ENCODE data around the gene MYO18B.

DNA sequence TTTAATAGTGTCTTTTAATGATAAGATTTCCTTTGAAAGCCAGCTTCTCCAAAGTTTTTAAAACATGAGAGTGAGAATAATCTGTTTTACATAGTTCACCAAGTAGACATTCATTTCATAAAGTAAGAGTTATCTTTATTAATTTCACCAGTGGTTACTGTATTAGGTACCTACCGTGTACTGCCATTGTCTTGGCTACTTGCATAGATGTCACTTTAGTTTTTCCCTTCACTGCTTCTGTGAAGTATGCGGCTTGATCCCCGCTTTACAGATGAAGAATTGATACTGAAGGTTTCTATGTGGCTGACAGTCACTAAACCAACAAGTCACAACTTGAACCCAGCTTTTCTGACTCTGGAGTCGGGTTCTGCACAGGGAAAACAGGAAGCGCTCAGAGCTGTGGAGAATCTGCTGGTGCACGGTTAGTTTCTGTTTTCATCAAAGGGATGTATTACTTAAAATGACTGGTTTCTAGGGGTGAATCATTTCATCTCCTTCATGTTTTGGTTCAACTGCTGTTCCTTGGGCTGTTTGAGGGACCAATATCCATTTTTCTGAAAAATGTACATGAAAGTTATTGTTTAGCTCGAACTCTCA lies 39.3 kb upstream of the MYO18B start:
- no peak for TF ChIP-seq CTCF (conservative IDR thresholded peaks at IDR 0.05 in 1 of 2, IDR thresholded peaks at IDR 0.05 in 1 of 2; ENCODE audit: extremely low read depth in 1 of 2, insufficient read depth in 1 of 2, low read depth in 1 of 2, low read length in 2 of 2)
- no peak for TF ChIP-seq EZH2 (IDR thresholded peaks at IDR 0.05; ENCODE audit: borderline replicate concordance, low read length)

All from mammary epithelial cell (primary cell).